Measurements from ENCODE around the gene NHLRC1.

DNA sequence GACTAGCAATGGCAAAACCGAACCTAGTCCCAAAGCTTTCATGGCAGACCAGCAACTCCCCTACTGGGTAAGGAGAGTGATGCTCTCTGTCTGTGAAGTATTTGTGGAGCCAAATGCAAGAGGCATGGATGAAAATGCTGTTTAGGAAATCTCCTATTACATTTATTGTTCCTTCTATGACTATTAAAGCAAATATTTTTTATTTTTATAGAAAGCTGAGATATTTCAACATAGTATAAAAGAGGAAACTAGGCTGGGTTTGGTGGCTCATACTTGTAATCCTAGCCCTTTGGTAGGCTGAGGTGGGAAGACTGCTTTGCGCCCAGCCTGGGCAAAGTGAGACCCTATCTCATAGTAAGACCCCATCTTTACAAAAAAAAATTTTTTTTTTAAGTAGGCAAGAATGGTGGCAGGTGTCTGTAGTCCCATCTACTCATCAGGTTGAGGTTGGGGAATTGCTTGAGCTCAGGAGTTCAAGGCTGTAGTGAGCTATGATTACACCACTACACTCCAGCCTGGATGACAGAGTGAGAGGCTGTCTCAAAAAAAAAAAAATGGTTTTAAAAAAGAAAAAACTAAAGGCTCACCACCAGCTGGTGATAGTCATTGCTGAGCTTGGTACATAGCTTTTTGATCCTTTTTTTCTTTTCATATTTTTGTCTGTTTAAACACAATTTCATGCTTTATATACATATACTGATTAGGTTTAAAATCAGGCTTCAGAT is 44.0 kb upstream of the NHLRC1 start:
- no peak for TF ChIP-seq POLR2A (IDR thresholded peaks at IDR 0.05)
- TF ChIP-seq, protein P1, sequence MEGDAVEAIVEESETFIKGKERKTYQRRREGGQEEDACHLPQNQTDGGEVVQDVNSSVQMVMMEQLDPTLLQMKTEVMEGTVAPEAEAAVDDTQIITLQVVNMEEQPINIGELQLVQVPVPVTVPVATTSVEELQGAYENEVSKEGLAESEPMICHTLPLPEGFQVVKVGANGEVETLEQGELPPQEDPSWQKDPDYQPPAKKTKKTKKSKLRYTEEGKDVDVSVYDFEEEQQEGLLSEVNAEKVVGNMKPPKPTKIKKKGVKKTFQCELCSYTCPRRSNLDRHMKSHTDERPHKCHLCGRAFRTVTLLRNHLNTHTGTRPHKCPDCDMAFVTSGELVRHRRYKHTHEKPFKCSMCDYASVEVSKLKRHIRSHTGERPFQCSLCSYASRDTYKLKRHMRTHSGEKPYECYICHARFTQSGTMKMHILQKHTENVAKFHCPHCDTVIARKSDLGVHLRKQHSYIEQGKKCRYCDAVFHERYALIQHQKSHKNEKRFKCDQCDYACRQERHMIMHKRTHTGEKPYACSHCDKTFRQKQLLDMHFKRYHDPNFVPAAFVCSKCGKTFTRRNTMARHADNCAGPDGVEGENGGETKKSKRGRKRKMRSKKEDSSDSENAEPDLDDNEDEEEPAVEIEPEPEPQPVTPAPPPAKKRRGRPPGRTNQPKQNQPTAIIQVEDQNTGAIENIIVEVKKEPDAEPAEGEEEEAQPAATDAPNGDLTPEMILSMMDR (IDR thresholded peaks at IDR 0.05), result no peak
